Astrocyte (in vitro differentiated cells and primary cell): ENCODE measurements around the gene ST6GALNAC6. TPM values are rescaled to one million over a fixed set of nuclear protein-coding genes. Genes with fewer than 3 reads are reported as not detected.

Experiments
- DNase-seq: peaks from one replicate; pipeline ENCODE4 v3.0.0-alpha.2; 2010; ENCODE audit warnings: low read depth
- FAIRE-seq: peaks from 2 replicates; lab custom pipeline; 2011; peaks lifted over from hg19 to GRCh38; lab: Jason Lieb, UNC
- H2AFZ ChIP-seq: 2 replicates; pipeline ENCODE4 v1.6.0; 2012; ENCODE audit warnings: low read depth, low read length, inconsistent platforms
- H3K27ac ChIP-seq: 2 replicates; pipeline ENCODE4 v1.5.1; 2011; ENCODE audit warnings: low read depth, low read length, inconsistent platforms
- H3K27me3 ChIP-seq: 2 replicates; pipeline ENCODE4 v1.6.0; 2011; ENCODE audit warnings: low read length, inconsistent platforms; ENCODE audit not compliant: insufficient read depth
- H3K36me3 ChIP-seq: 2 replicates; pipeline ENCODE4 v1.5.1; 2011; ENCODE audit warnings: low read length, inconsistent platforms; ENCODE audit not compliant: insufficient read depth
- H3K4me1 ChIP-seq: 2 replicates; pipeline ENCODE4 v1.5.1; 2011; ENCODE audit warnings: low read length, inconsistent platforms; ENCODE audit not compliant: insufficient read depth
- H3K4me2 ChIP-seq: 2 replicates; pipeline ENCODE4 v1.6.0; 2012; ENCODE audit warnings: low read length, inconsistent platforms
- H3K4me3 ChIP-seq: 2 replicates; pipeline ENCODE4 v1.5.1; 2011; ENCODE audit warnings: low read depth, mild to moderate bottlenecking, low read length, inconsistent platforms; ENCODE audit not compliant: insufficient read depth
- H3K79me2 ChIP-seq: 2 replicates; pipeline ENCODE4 v1.6.0; 2012; ENCODE audit warnings: mild to moderate bottlenecking, low read length, inconsistent platforms; ENCODE audit not compliant: insufficient read depth
- H3K9ac ChIP-seq: 2 replicates; pipeline ENCODE4 v1.6.0; 2012; ENCODE audit warnings: mild to moderate bottlenecking, low read length, inconsistent platforms
- H3K9me3 ChIP-seq: 2 replicates; pipeline ENCODE4 v1.5.1; 2012; ENCODE audit warnings: low read depth, mild to moderate bottlenecking, low read length, inconsistent platforms; ENCODE audit not compliant: insufficient read depth
- H4K20me1 ChIP-seq: 2 replicates; pipeline ENCODE4 v1.6.0; 2012; ENCODE audit warnings: low read length, inconsistent platforms; ENCODE audit not compliant: insufficient read depth
- H3K27ac Mint-ChIP-seq: one replicate; pipeline ENCODE4 v1.8.0; 2021; ENCODE audit warnings: mild to moderate bottlenecking, mixed read lengths; ENCODE audit not compliant: unreplicated experiment
- H3K27me3 Mint-ChIP-seq: one replicate; pipeline ENCODE4 v1.8.0; 2021; ENCODE audit warnings: low read depth, mixed read lengths; ENCODE audit not compliant: unreplicated experiment
- H3K36me3 Mint-ChIP-seq: one replicate; pipeline ENCODE4 v1.8.0; 2021; ENCODE audit warnings: low read depth, mixed read lengths; ENCODE audit not compliant: unreplicated experiment
- H3K4me1 Mint-ChIP-seq: one replicate; pipeline ENCODE4 v1.8.0; 2021; ENCODE audit warnings: low read depth, mixed read lengths; ENCODE audit not compliant: unreplicated experiment
- H3K4me3 Mint-ChIP-seq: one replicate; pipeline ENCODE4 v1.8.0; 2021; ENCODE audit warnings: mild to moderate bottlenecking, moderate library complexity, mixed read lengths; ENCODE audit not compliant: unreplicated experiment
- H3K9me3 Mint-ChIP-seq: one replicate; pipeline ENCODE4 v1.8.0; 2021; ENCODE audit warnings: mild to moderate bottlenecking, mixed read lengths; ENCODE audit not compliant: unreplicated experiment
- CTCF ChIP-seq: IDR thresholded peaks from 2 replicates; pipeline ENCODE4 v1.5.1; 2011; ENCODE audit warnings: low read depth, mild to moderate bottlenecking, inconsistent platforms, low read length, moderate library complexity; ENCODE audit not compliant: insufficient read depth
- EZH2 ChIP-seq: IDR thresholded peaks from 2 replicates; pipeline ENCODE4 v1.6.1; 2012; ENCODE audit warnings: mild to moderate bottlenecking, low read length, inconsistent platforms; ENCODE audit not compliant: insufficient read depth
- total RNA-seq: library from RNA; stranded (reverse); gene quantifications from 2 replicates; pipeline ENCODE4 v1.2.1, GENCODE V29; 2021

ST6GALNAC6 gene
- total RNA-seq, 1 donor from 2014 or later, result 30.4 TPM

- FAIRE-seq, result no peak
- TF ChIP-seq EZH2 (no peak), CTCF (no peak)
These were observed 38.2 kb upstream of the ST6GALNAC6 start, which contains the start of gene DPM2 for GRCh38 chr9:127937388-127938297. Gene DPM2, minus strand, starts transcription at chr9:127937854. Its CDS starts 34 bp downstream, at chr9:127937820.

DNA sequence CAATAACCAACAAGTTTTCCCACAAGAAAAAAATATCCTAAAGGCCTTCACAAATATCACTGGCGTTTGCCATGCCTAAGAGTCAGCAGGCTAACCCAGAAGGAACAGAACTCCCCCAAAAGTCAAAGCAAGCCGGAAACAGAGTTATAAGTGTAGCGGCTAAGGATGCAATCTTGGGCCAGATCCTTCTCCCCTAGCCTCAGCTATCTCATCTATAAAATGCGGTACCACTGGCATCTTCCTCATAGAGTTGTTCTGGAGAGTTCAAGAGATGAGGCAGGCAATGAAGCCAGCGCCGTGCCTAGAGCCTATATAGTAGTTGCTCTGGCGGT, 37.6 kb upstream of the ST6GALNAC6 start:
- peak overlapping the region; percentile 85 for H3K4me3 ChIP-seq
- Mint-ChIP-seq H3K27ac (peak overlapping the region; percentile 81), H3K27me3 (peaks cover 1% of the 10 kb centered on the region), H3K4me3 (peak overlapping the region; percentile 97), H3K4me1 (peaks cover 10% of the 10 kb centered on the region), H3K36me3 (peaks cover 12% of the 10 kb centered on the region), H3K9me3 (no peaks in the 10 kb centered on the region)
- H3K27me3 ChIP-seq, result no peaks in the 10 kb centered on the region
- peaks cover 26% of the 10 kb centered on the region for H4K20me1 ChIP-seq
- TF ChIP-seq EZH2, result no peak
- peak overlapping the region; percentile 91 for H3K9ac ChIP-seq
- peak overlapping the region; percentile 97 for H3K4me2 ChIP-seq
- H3K4me1 ChIP-seq, result peaks cover 21% of the 10 kb centered on the region
- FAIRE-seq (no peak), DNase-seq (no peak)
- peak overlapping the region; percentile 83 for H3K27ac ChIP-seq
- no peaks in the 10 kb centered on the region for H3K9me3 ChIP-seq
- peak overlapping the region; percentile 81 for H2AFZ ChIP-seq
- no peaks in the 10 kb centered on the region for H3K36me3 ChIP-seq
- peaks cover 39% of the 10 kb centered on the region for H3K79me2 ChIP-seq

More at GRCh38 chr9:127937388-127938297, 38.2 kb upstream of the ST6GALNAC6 start, which contains the start of gene DPM2:
- DNase-seq, result peak; percentile 67
- H3K4me3 Mint-ChIP-seq, result peak within 1 kb of the TSS; percentile 97
- peaks cover 12% of the 10 kb centered on the region for H3K36me3 Mint-ChIP-seq
- H3K27ac Mint-ChIP-seq, result peak within 1 kb of the TSS; percentile 81
- Histone ChIP-seq H3K79me2 (peaks cover 39% of the 10 kb centered on the region), H3K4me3 (peak within 1 kb of the TSS; percentile 85), H3K27ac (peak within 1 kb of the TSS; percentile 83), H3K4me1 (peaks cover 20% of the 10 kb centered on the region), H2AFZ (peak within 1 kb of the TSS; percentile 81), H3K9me3 (no peaks in the 10 kb centered on the region), H3K4me2 (peak within 1 kb of the TSS; percentile 97), H3K36me3 (no peaks in the 10 kb centered on the region), H3K27me3 (no peaks in the 10 kb centered on the region), H3K9ac (peak within 1 kb of the TSS; percentile 91), H4K20me1 (peaks cover 26% of the 10 kb centered on the region)
- peaks cover 1% of the 10 kb centered on the region for H3K27me3 Mint-ChIP-seq
- H3K9me3 Mint-ChIP-seq, result no peaks in the 10 kb centered on the region
- peaks cover 10% of the 10 kb centered on the region for H3K4me1 Mint-ChIP-seq

GRCh38 chr9:127936347-127936852, 37.0 kb upstream of the ST6GALNAC6 start:
- no peak for FAIRE-seq
- Histone ChIP-seq H3K4me2 (peak overlapping the region; percentile 97), H3K4me3 (peak overlapping the region; percentile 85), H2AFZ (no peak overlapping the region), H3K27me3 (no peaks in the 10 kb centered on the region), H3K36me3 (no peaks in the 10 kb centered on the region), H4K20me1 (peaks cover 26% of the 10 kb centered on the region), H3K9ac (peak overlapping the region; percentile 91), H3K9me3 (no peaks in the 10 kb centered on the region), H3K27ac (no peak overlapping the region), H3K79me2 (peaks cover 39% of the 10 kb centered on the region), H3K4me1 (peaks cover 27% of the 10 kb centered on the region)
- H3K9me3 Mint-ChIP-seq, result no peaks in the 10 kb centered on the region
- TF ChIP-seq EZH2 (no peak), CTCF (no peak)
- H3K4me3 Mint-ChIP-seq, result peak overlapping the region; percentile 97
- peaks cover 1% of the 10 kb centered on the region for H3K27me3 Mint-ChIP-seq
- DNase-seq, result no peak
- H3K27ac Mint-ChIP-seq, result peak overlapping the region; percentile 42
- H3K4me1 Mint-ChIP-seq, result peaks cover 12% of the 10 kb centered on the region
- peaks cover 12% of the 10 kb centered on the region for H3K36me3 Mint-ChIP-seq
